Testis (tissue), 2 donors: ENCODE measurements around the gene HMGXB3.

Experiments
- CTCF ChIP-seq, 3 experiments: fragments of 450-650 bp in 2 of 3; fragments of 200-600 bp in 1 of 3; sonication (generic) in 1 of 3; IDR thresholded peaks; one replicate each; pipeline ENCODE4 v1.5.1; 2016 to 2019; ENCODE audit warnings: antibody characterized with exemption in 3 of 3, mild to moderate bottlenecking in 2 of 3, moderate library complexity in 1 of 3
- POLR2A ChIP-seq: fragments of 450-650 bp; IDR thresholded peaks from one replicate; pipeline ENCODE4 v1.6.1; 2017; ENCODE audit warnings: antibody characterized with exemption, mild to moderate bottlenecking, moderate library complexity

- TF ChIP-seq POLR2A (no peak), CTCF (IDR thresholded peaks at IDR 0.05) (no peak)
Measured at GRCh38 chr5:150070821-150071220, 70.3 kb downstream of the HMGXB3 start.
